ENCODE measurements around the gene ZSCAN30. TPM values are rescaled to one million over a fixed set of nuclear protein-coding genes. Genes with fewer than 3 reads are reported as not detected.

Gene ZSCAN30
- total and polyA plus RNA-seq, 4 donors = 6.3 to 31.8 (median 21.1) TPM

DNA sequence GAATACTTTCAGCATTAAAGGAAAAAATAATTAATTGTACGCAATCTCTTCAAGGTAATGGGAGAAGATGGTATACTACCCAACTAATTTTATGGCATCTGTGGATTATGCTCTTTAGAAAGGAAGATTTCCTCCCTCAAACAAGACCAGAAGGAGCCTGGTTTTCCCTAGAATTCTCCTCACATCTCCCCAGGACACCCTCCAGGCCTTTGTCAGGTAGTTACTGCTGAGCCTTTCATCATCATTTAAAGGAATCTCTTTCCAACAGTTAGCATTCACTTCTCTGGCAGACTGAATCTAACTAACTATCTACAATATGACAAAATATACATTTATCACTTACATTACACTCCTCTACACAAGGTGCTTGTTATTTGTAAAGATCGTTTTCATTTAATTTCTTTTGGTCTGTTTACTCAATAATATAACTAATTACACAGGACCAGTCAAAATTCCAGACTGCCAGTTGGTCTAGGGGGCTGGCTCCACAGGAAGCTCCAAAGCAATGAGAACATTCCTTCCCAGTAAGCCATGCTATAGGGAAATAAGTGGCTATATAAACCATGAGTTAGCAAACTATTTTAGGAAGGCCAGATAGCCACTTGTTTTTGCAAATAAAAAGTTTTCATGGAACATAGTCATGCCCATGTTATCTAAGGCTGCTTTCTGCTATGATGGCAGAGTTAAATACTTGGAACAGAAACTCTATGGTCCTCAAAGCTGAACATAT is 35.1 kb upstream of the ZSCAN30 start:
- DNase-seq = no peak
- H3K36me3 ChIP-seq (ENCODE audit: control insufficient read depth in 1 of 2, insufficient read depth in 2 of 2, low read length in 1 of 2) = no peaks in the 10 kb centered on the region
- WGBS, 2 donors = 11 to 60% methylated on average over 2 of the region's 2 CpGs
- no peak overlapping the region for H3K27ac ChIP-seq (ENCODE audit: low read depth in 1 of 2, low read length in 2 of 2)
- H3K27me3 ChIP-seq (ENCODE audit: control insufficient read depth in 1 of 2, insufficient read depth in 2 of 2, low read length in 1 of 2) = no peaks in the 10 kb centered on the region
- ATAC-seq (ENCODE audit: low FRiP score) = no peak
- intact Hi-C loops (cut with DNase I) = no loop called here
- no peak overlapping the region for H3K4me3 ChIP-seq (ENCODE audit: low read length in 2 of 2)
- peaks cover 1% of the 10 kb centered on the region for H3K9me3 ChIP-seq (ENCODE audit: control insufficient read depth, low read length)
- no peaks in the 10 kb centered on the region for H3K4me1 ChIP-seq (ENCODE audit: control insufficient read depth in 1 of 2, insufficient read depth in 2 of 2, low read length in 2 of 2)

DNA sequence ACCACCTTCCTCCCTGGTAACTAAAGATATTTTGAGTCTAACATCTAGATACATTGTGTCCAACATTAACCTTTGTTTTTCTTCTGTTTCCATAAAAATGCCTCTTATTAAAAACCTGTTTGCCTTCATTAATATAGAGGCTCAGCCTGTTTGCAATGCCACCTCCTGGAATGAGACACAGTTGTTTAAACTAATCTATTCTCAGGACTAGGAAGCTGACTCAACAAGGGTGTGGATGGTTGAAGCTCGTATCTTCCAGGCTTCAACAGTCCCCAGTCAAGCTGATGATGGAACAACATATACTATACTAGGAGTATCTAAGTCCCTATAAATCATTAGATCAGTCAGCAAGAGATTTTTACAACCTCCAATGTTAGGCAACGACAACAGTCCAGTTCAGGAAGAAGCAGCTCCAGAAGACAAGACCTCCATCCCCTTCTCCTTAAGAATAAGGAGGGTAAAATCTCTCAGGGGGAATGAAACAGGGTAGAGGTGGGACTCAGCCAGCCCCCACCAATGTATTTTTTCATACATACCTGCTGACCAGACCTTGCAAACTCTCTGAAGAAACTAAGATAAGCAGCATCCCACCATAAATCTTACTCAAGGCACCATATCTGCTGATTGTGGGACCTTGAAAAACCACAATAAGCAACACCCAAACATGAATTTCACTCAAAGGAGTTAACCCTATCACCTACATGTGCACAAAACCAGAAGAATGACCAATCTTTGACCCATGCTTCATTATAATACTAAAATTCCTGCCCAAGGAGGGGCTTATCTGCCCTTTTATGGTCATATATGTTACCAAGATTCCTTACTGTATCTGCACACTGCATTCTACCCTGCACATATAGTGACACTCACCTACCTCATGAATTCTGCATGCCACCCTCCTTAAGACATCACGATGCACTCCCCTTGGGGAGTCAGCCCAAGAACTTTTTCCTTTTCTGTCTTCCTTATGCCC is 32.7 kb upstream of the ZSCAN30 start:
- DNase-seq (no peak), ATAC-seq (ENCODE audit: low FRiP score) (no peak)
- H3K4me1 ChIP-seq (ENCODE audit: control insufficient read depth in 1 of 2, insufficient read depth in 2 of 2, low read length in 2 of 2) = no peaks in the 10 kb centered on the region
- no peak overlapping the region for H3K4me3 ChIP-seq (ENCODE audit: low read length in 2 of 2)
- intact Hi-C loops (cut with DNase I) = no loop called here
- 68 to 72% methylated on average over 3 of the region's 3 CpGs for WGBS, 2 donors
- H3K27me3 ChIP-seq (ENCODE audit: control insufficient read depth in 1 of 2, insufficient read depth in 2 of 2, low read length in 1 of 2) = no peaks in the 10 kb centered on the region
- peaks cover 1% of the 10 kb centered on the region for H3K9me3 ChIP-seq (ENCODE audit: control insufficient read depth, low read length)
- H3K27ac ChIP-seq (ENCODE audit: low read depth in 1 of 2, low read length in 2 of 2) = no peak overlapping the region
- no peaks in the 10 kb centered on the region for H3K36me3 ChIP-seq (ENCODE audit: control insufficient read depth in 1 of 2, insufficient read depth in 2 of 2, low read length in 1 of 2)

DNA sequence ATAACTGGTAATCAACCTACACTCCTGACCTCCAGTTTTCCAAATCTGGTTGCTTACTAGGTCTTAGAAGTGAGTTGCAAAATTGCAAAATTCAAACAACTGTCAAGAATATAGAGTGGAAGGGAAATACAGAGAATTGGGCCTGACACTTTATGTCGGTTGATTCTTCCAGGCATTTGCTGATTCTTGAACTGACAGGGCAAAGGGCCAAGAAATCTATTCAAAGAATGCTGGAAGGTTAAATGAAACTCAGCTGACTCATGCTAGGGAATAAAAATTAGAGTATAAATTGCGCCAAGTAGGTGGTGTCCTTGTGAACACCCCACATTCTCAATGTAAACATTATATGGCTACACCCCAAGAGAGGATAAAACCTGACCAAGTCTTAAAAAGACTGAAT is 21.5 kb upstream of the ZSCAN30 start:
- Histone ChIP-seq H3K27ac (ENCODE audit: low read depth in 1 of 2, low read length in 2 of 2) (no peak overlapping the region), H3K4me1 (ENCODE audit: control insufficient read depth in 1 of 2, insufficient read depth in 2 of 2, low read length in 2 of 2) (peaks cover 0 to 3% of the 10 kb centered on the region in 2 donors), H3K36me3 (ENCODE audit: control insufficient read depth in 1 of 2, insufficient read depth in 2 of 2, low read length in 1 of 2) (peaks cover 3 to 11% of the 10 kb centered on the region in 2 donors), H3K9me3 (ENCODE audit: control insufficient read depth, low read length) (peaks cover 10% of the 10 kb centered on the region), H3K27me3 (ENCODE audit: control insufficient read depth in 1 of 2, insufficient read depth in 2 of 2, low read length in 1 of 2) (no peaks in the 10 kb centered on the region), H3K4me3 (ENCODE audit: low read length in 2 of 2) (no peak overlapping the region)
- no peak for ATAC-seq (ENCODE audit: low FRiP score)
- no peak for DNase-seq
- 16 to 20% methylated on average over 2 of the region's 2 CpGs for WGBS, 2 donors
- intact Hi-C loops (cut with DNase I) = no loop called here

DNA sequence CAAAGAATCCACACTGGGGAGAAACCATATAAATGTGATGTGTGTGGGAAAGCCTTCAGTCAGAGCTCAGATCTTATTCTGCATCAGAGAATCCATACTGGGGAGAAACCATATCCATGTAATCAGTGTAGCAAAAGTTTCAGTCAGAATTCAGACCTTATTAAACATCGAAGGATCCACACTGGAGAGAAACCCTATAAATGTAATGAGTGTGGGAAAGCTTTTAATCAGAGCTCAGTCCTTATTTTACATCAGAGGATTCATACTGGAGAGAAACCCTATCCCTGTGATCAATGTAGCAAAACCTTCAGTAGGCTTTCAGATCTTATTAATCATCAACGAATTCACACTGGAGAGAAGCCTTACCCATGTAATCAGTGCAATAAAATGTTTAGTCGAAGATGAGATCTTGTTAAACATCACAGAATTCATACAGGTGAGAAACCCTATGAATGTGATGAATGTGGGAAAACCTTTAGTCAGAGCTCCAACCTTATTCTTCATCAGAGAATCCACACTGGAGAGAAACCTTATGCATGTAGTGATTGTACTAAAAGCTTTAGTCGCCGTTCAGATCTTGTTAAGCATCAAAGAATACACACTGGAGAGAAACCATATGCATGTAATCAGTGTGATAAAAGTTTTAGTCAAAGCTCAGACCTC is 16.7 kb upstream of the ZSCAN30 start:
- peaks cover 3 to 21% of the 10 kb centered on the region in 2 donors for H3K36me3 ChIP-seq (ENCODE audit: control insufficient read depth in 1 of 2, insufficient read depth in 2 of 2, low read length in 1 of 2)
- peaks cover 13% of the 10 kb centered on the region for H3K9me3 ChIP-seq (ENCODE audit: control insufficient read depth, low read length)
- intact Hi-C loops (cut with DNase I) = no loop called here
- H3K4me3 ChIP-seq (ENCODE audit: low read length in 2 of 2) = no peak overlapping the region
- DNase-seq (no peak), ATAC-seq (ENCODE audit: low FRiP score) (no peak)
- 98 to 99% methylated on average over 5 of the region's 5 CpGs for WGBS, 2 donors
- H3K27me3 ChIP-seq (ENCODE audit: control insufficient read depth in 1 of 2, insufficient read depth in 2 of 2, low read length in 1 of 2) = no peaks in the 10 kb centered on the region
- no peak overlapping the region for H3K27ac ChIP-seq (ENCODE audit: low read depth in 1 of 2, low read length in 2 of 2)
- peaks cover 0 to 2% of the 10 kb centered on the region in 2 donors for H3K4me1 ChIP-seq (ENCODE audit: control insufficient read depth in 1 of 2, insufficient read depth in 2 of 2, low read length in 2 of 2)

DNA sequence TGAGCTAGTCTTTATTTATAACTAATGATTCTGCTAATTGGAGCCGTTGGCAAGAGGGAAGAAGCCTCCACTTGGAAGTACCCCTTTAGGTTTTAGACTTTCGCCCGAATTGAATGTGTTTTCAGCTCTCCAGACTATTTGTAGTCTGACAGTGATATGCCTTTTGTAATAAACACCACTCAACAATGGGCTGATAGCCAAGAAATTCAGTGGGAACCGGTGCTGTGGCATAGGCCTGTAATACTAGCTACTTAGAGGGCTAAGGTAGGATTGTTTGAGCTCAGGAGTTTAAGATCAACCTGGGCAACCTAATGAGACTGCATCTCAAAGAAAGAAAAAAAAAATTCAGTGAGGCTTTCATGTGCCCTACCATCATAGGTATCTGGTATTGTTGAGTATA is 13.6 kb upstream of the ZSCAN30 start:
- no peak for DNase-seq
- Histone ChIP-seq H3K9me3 (ENCODE audit: control insufficient read depth, low read length) (peaks cover 11% of the 10 kb centered on the region), H3K27me3 (ENCODE audit: control insufficient read depth in 1 of 2, insufficient read depth in 2 of 2, low read length in 1 of 2) (no peaks in the 10 kb centered on the region), H3K27ac (ENCODE audit: low read depth in 1 of 2, low read length in 2 of 2) (no peak overlapping the region), H3K36me3 (ENCODE audit: control insufficient read depth in 1 of 2, insufficient read depth in 2 of 2, low read length in 1 of 2) (peaks cover 5 to 21% of the 10 kb centered on the region in 2 donors), H3K4me3 (ENCODE audit: low read length in 2 of 2) (no peak overlapping the region), H3K4me1 (ENCODE audit: control insufficient read depth in 1 of 2, insufficient read depth in 2 of 2, low read length in 2 of 2) (no peaks in the 10 kb centered on the region)
- ATAC-seq (ENCODE audit: low FRiP score) = no peak
- 96 to 98% methylated on average over 4 of the region's 4 CpGs for WGBS, 2 donors
- intact Hi-C loops (cut with DNase I) = no loop called here

DNA sequence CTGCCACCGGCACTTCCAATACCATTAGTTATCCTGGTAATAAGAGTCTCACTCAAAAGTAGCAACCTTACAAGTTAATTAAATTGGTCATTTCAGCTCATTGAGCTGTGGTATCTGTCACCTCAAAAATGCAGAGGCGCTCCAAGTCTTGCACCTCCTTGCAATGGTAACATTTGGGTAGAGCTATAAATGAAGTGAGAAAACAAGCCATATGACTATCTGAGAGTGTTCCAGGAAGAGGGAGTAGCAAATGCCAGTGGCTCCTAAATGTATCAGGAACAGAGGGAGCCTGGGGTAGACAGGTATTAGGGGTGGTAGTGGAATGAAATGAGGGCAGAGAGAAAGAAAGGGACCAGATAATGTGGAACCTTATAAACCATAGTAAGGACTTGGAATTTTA is 6.0 kb upstream of the ZSCAN30 start:
- H3K36me3 ChIP-seq (ENCODE audit: control insufficient read depth in 1 of 2, insufficient read depth in 2 of 2, low read length in 1 of 2) = peaks cover 2% of the 10 kb centered on the region in 2 donors
- no peaks in the 10 kb centered on the region for H3K9me3 ChIP-seq (ENCODE audit: control insufficient read depth, low read length)
- ATAC-seq (ENCODE audit: low FRiP score) = no peak
- H3K27me3 ChIP-seq (ENCODE audit: control insufficient read depth in 1 of 2, insufficient read depth in 2 of 2, low read length in 1 of 2) = no peaks in the 10 kb centered on the region
- intact Hi-C loops (cut with DNase I) = no loop called here
- H3K4me3 ChIP-seq (ENCODE audit: low read length in 2 of 2) = no peak overlapping the region
- no peak for DNase-seq
- no peaks in the 10 kb centered on the region for H3K4me1 ChIP-seq (ENCODE audit: control insufficient read depth in 1 of 2, insufficient read depth in 2 of 2, low read length in 2 of 2)
- H3K27ac ChIP-seq (ENCODE audit: low read depth in 1 of 2, low read length in 2 of 2) = no peak overlapping the region
- 90 to 94% methylated on average over 2 of the region's 2 CpGs for WGBS, 2 donors

DNA sequence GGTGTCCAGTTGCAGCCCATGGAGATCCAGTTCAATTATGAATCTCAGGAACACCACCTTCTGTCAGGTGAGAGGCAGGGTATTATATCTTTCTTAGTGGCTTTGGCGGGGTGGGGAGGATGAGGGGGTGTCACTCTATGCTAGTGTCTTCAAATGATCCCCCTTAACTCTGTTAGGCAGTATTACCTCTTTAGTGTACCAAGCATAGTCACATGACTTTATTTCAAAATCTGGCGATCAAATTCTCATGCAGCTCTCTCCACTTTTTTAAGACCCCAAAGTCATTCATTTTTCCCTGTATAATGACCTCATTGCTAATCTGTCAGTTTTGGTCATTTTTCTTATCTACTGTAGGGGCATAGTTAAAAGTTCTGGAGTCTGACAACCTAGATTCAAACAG is 1.1 kb upstream of the ZSCAN30 start:
- Histone ChIP-seq H3K4me3 (ENCODE audit: low read length in 2 of 2) (peak overlapping the region in 1 of 2 donors; percentile 64), H3K4me1 (ENCODE audit: control insufficient read depth in 1 of 2, insufficient read depth in 2 of 2, low read length in 2 of 2) (no peaks in the 10 kb centered on the region), H3K9me3 (ENCODE audit: control insufficient read depth, low read length) (no peaks in the 10 kb centered on the region), H3K36me3 (ENCODE audit: control insufficient read depth in 1 of 2, insufficient read depth in 2 of 2, low read length in 1 of 2) (peaks cover 0 to 2% of the 10 kb centered on the region in 2 donors), H3K27ac (ENCODE audit: low read depth in 1 of 2, low read length in 2 of 2) (no peak overlapping the region), H3K27me3 (ENCODE audit: control insufficient read depth in 1 of 2, insufficient read depth in 2 of 2, low read length in 1 of 2) (no peaks in the 10 kb centered on the region)
- intact Hi-C loops (cut with DNase I) = loop anchor here (2.0 to 5.0 kb wide), 3 partner anchors 44 to 51 kb away; partner anchors contain the start of genes ZNF24 (in 1 of the 2) and ZNF397 (in 1 of the 2)
- ATAC-seq (ENCODE audit: low FRiP score) = no peak
- no peak for DNase-seq
- 79 to 81% methylated on average over 2 of the region's 2 CpGs for WGBS, 2 donors

DNA sequence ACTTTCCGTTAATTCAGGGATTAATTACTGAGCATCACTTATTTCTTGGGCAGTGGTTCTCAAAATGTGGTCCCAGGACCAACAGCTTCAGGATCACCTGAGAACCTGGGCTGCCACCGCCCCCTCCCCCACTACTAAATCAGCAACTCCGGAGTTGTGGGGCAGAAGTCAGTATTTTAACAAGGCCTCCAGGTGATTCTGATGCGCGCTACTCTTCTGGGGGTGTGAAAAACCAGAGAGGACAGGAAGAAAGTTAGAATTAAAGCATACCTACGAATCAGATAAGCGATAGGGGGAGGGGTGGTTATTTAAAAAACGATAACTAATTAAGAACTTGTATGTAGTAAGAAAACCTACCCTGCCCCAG is 319 bp downstream of the ZSCAN30 start:
- Histone ChIP-seq H3K4me3 (ENCODE audit: low read length in 2 of 2) (peak overlapping the region; percentile 64 to 80), H3K9me3 (ENCODE audit: control insufficient read depth, low read length) (no peaks in the 10 kb centered on the region), H3K4me1 (ENCODE audit: control insufficient read depth in 1 of 2, insufficient read depth in 2 of 2, low read length in 2 of 2) (no peaks in the 10 kb centered on the region), H3K27ac (ENCODE audit: low read depth in 1 of 2, low read length in 2 of 2) (no peak overlapping the region), H3K27me3 (ENCODE audit: control insufficient read depth in 1 of 2, insufficient read depth in 2 of 2, low read length in 1 of 2) (no peaks in the 10 kb centered on the region), H3K36me3 (ENCODE audit: control insufficient read depth in 1 of 2, insufficient read depth in 2 of 2, low read length in 1 of 2) (no peaks in the 10 kb centered on the region)
- 1% methylated on average over 8 of the region's 8 CpGs for WGBS, 2 donors
- DNase-seq (no peak), ATAC-seq (ENCODE audit: low FRiP score) (peak; percentile 60)
- intact Hi-C loops (cut with DNase I) = loop anchor here (2.0 to 5.0 kb wide), 4 partner anchors 23 to 53 kb away; partner anchors contain the start of genes ZNF24 (in 1 of the 2) and ZNF397 (in 1 of the 2)
